ENCODE data around the gene PLEKHH1.

The PLEKHH1 gene

GRCh38 chr14:67532998-67533753, at the start of gene PLEKHH1:
PLEKHH1 (plus strand) TSS chr14:67533290; CDS start chr14:67541868, 8,578 bp downstream.
- peak; percentile 46 to 56 for DNase-seq (ENCODE audit: low read depth in 2 of 2)

GRCh38 chr14:67483579-67484285, 49.4 kb upstream of the PLEKHH1 start:
- DNase-seq (ENCODE audit: low read depth in 2 of 2), result no peak

GRCh38 chr14:67485501-67486095, 47.5 kb upstream of the PLEKHH1 start:
- no peak for DNase-seq (ENCODE audit: low read depth in 2 of 2)

GRCh38 chr14:67486890-67487289, 46.2 kb upstream of the PLEKHH1 start:
- DNase-seq (ENCODE audit: low read depth in 2 of 2), result no peak

- no peak for DNase-seq (ENCODE audit: low read depth in 2 of 2)
Observed at GRCh38 chr14:67487332-67487731, 45.8 kb upstream of the PLEKHH1 start.

GRCh38 chr14:67487937-67488893, 44.9 kb upstream of the PLEKHH1 start, which contains the start of gene TMEM229B:
TMEM229B (minus strand) TSS chr14:67488721; CDS start chr14:67473923, 14,798 bp downstream.
- peak; percentile 59 to 66 for DNase-seq (ENCODE audit: low read depth in 2 of 2)

- no peak for DNase-seq (ENCODE audit: low read depth in 2 of 2)
Observed at GRCh38 chr14:67490196-67490595, 42.9 kb upstream of the PLEKHH1 start.

GRCh38 chr14:67491285-67491684, 41.8 kb upstream of the PLEKHH1 start:
- DNase-seq (ENCODE audit: low read depth in 2 of 2), result no peak

- no peak for DNase-seq (ENCODE audit: low read depth in 2 of 2)
Observed at GRCh38 chr14:67491741-67492507, 41.2 kb upstream of the PLEKHH1 start.

- DNase-seq (ENCODE audit: low read depth in 2 of 2), result no peak
Observed at GRCh38 chr14:67492538-67492937, 40.6 kb upstream of the PLEKHH1 start.

- no peak for DNase-seq (ENCODE audit: low read depth in 2 of 2)
Observed at GRCh38 chr14:67493092-67493717, 39.9 kb upstream of the PLEKHH1 start.

GRCh38 chr14:67495827-67496226, 37.3 kb upstream of the PLEKHH1 start:
- DNase-seq (ENCODE audit: low read depth in 2 of 2), result no peak

- DNase-seq (ENCODE audit: low read depth in 2 of 2), result no peak
Observed at GRCh38 chr14:67497216-67497615, 35.9 kb upstream of the PLEKHH1 start.

GRCh38 chr14:67497716-67498115, 35.4 kb upstream of the PLEKHH1 start:
- DNase-seq (ENCODE audit: low read depth in 2 of 2), result no peak

- DNase-seq (ENCODE audit: low read depth in 2 of 2), result no peak
Observed at GRCh38 chr14:67500981-67501380, 32.1 kb upstream of the PLEKHH1 start.

GRCh38 chr14:67501670-67502069, 31.4 kb upstream of the PLEKHH1 start:
- DNase-seq (ENCODE audit: low read depth in 2 of 2), result no peak

- no peak for DNase-seq (ENCODE audit: low read depth in 2 of 2)
Observed at GRCh38 chr14:67502867-67503266, 30.2 kb upstream of the PLEKHH1 start.

- no peak for DNase-seq (ENCODE audit: low read depth in 2 of 2)
Observed at GRCh38 chr14:67503331-67503730, 29.8 kb upstream of the PLEKHH1 start.

GRCh38 chr14:67505254-67505653, 27.8 kb upstream of the PLEKHH1 start:
- DNase-seq (ENCODE audit: low read depth in 2 of 2), result no peak

GRCh38 chr14:67508956-67509355, 24.1 kb upstream of the PLEKHH1 start:
- DNase-seq (ENCODE audit: low read depth in 2 of 2), result no peak

All from stimulated activated CD8-positive, alpha-beta memory T cell treated with anti-CD3 and anti-CD28 coated beads, Interleukin-2, amount 100 ng/mL, for 48 hours (primary cell).